Mucosa of rectum (tissue), 2 donors: ENCODE results near the gene CHD9NB.

ENCODE experiments used
- H3K27ac ChIP-seq, 2 donors: one replicate each; pipeline ENCODE4 v1.7.0; 2013; ENCODE audit warnings: inconsistent platforms in 2 of 2, low read depth in 2 of 2, low read length in 2 of 2
- H3K27me3 ChIP-seq, 2 donors: one replicate each; pipeline ENCODE4 v1.7.0; 2013; ENCODE audit warnings: low read length in 2 of 2; ENCODE audit not compliant: control insufficient read depth in 2 of 2, insufficient read depth in 2 of 2
- H3K36me3 ChIP-seq, 2 donors: one replicate each; pipeline ENCODE4 v1.7.0; 2013; ENCODE audit warnings: low read length in 2 of 2; ENCODE audit not compliant: control insufficient read depth in 2 of 2, insufficient read depth in 2 of 2
- H3K4me1 ChIP-seq, 2 donors: one replicate each; pipeline ENCODE4 v1.7.0; 2013; ENCODE audit warnings: low read length in 2 of 2, mild to moderate bottlenecking in 1 of 2; ENCODE audit not compliant: control insufficient read depth in 2 of 2, insufficient read depth in 2 of 2
- H3K4me3 ChIP-seq, 2 donors: one replicate each; pipeline ENCODE4 v1.7.0; 2013; ENCODE audit warnings: low read length in 2 of 2
- H3K9ac ChIP-seq, 2 donors: one replicate each; pipeline ENCODE4 v1.7.0; 2013; ENCODE audit warnings: low read length in 2 of 2, low read depth in 1 of 2, mild to moderate bottlenecking in 1 of 2
- H3K9me3 ChIP-seq, 2 donors: one replicate each; pipeline ENCODE4 v1.7.0; 2013; ENCODE audit warnings: low read length in 2 of 2; ENCODE audit not compliant: control insufficient read depth in 2 of 2
- donor health status: healthy.
- donor health status: Normal muscosa, but diverticular disease.

The CHD9NB gene

GRCh38 chr16:53073022-53073421, 20.3 kb upstream of the CHD9NB start:
- Histone ChIP-seq H3K27ac (no peak overlapping the region), H3K9ac (no peak overlapping the region), H3K27me3 (no peaks in the 10 kb centered on the region), H3K4me1 (peaks cover 3 to 5% of the 10 kb centered on the region in 2 donors), H3K9me3 (no peaks in the 10 kb centered on the region), H3K36me3 (peaks cover 0 to 4% of the 10 kb centered on the region in 2 donors), H3K4me3 (no peak overlapping the region)

GRCh38 chr16:53071748-53072301, 19.1 kb upstream of the CHD9NB start:
- H3K9ac ChIP-seq = no peak overlapping the region
- H3K27ac ChIP-seq = peak overlapping the region in 1 of 2 donors; percentile 52
- H3K4me1 ChIP-seq = peaks cover 3 to 5% of the 10 kb centered on the region in 2 donors
- H3K36me3 ChIP-seq = peaks cover 0 to 4% of the 10 kb centered on the region in 2 donors
- no peaks in the 10 kb centered on the region for H3K27me3 ChIP-seq
- H3K4me3 ChIP-seq = peak overlapping the region in 1 of 2 donors; percentile 29
- H3K9me3 ChIP-seq = no peaks in the 10 kb centered on the region

GRCh38 chr16:53069772-53070171, 17.1 kb upstream of the CHD9NB start:
- Histone ChIP-seq H3K9ac (no peak overlapping the region), H3K36me3 (peaks cover 2 to 4% of the 10 kb centered on the region in 2 donors), H3K27me3 (no peaks in the 10 kb centered on the region), H3K27ac (no peak overlapping the region), H3K4me1 (peaks cover 5% of the 10 kb centered on the region in 2 donors), H3K4me3 (no peak overlapping the region), H3K9me3 (no peaks in the 10 kb centered on the region)

- peak overlapping the region in 1 of 2 donors; percentile 31 for H3K4me3 ChIP-seq
- H3K9me3 ChIP-seq = no peaks in the 10 kb centered on the region
- no peaks in the 10 kb centered on the region for H3K27me3 ChIP-seq
- peaks cover 5% of the 10 kb centered on the region in 2 donors for H3K4me1 ChIP-seq
- H3K27ac ChIP-seq = no peak overlapping the region
- H3K9ac ChIP-seq = no peak overlapping the region
- peaks cover 2 to 4% of the 10 kb centered on the region in 2 donors for H3K36me3 ChIP-seq
Measured at GRCh38 chr16:53068423-53068833, 15.7 kb upstream of the CHD9NB start.

- H3K27ac ChIP-seq = no peak overlapping the region
- peak overlapping the region in 1 of 2 donors; percentile 8 for H3K9ac ChIP-seq
- H3K36me3 ChIP-seq = peaks cover 2 to 4% of the 10 kb centered on the region in 2 donors
- no peaks in the 10 kb centered on the region for H3K9me3 ChIP-seq
- H3K4me3 ChIP-seq = no peak overlapping the region
- peaks cover 5% of the 10 kb centered on the region in 2 donors for H3K4me1 ChIP-seq
- H3K27me3 ChIP-seq = no peaks in the 10 kb centered on the region
Measured at GRCh38 chr16:53067675-53068074, 15.0 kb upstream of the CHD9NB start.

GRCh38 chr16:53065461-53066061, 12.9 kb upstream of the CHD9NB start:
- Histone ChIP-seq H3K4me1 (peaks cover 12 to 21% of the 10 kb centered on the region in 2 donors), H3K27me3 (no peaks in the 10 kb centered on the region), H3K36me3 (peaks cover 2 to 4% of the 10 kb centered on the region in 2 donors), H3K27ac (peak overlapping the region in 1 of 2 donors; percentile 32), H3K4me3 (no peak overlapping the region), H3K9me3 (no peaks in the 10 kb centered on the region), H3K9ac (no peak overlapping the region)

- Histone ChIP-seq H3K27ac (no peak overlapping the region), H3K27me3 (no peaks in the 10 kb centered on the region), H3K9me3 (no peaks in the 10 kb centered on the region), H3K4me1 (peaks cover 12 to 21% of the 10 kb centered on the region in 2 donors), H3K36me3 (peaks cover 2 to 4% of the 10 kb centered on the region in 2 donors), H3K4me3 (no peak overlapping the region), H3K9ac (no peak overlapping the region)
Measured at GRCh38 chr16:53064081-53064578, 11.4 kb upstream of the CHD9NB start.

GRCh38 chr16:53061701-53062159, 9.0 kb upstream of the CHD9NB start:
- no peaks in the 10 kb centered on the region for H3K9me3 ChIP-seq
- peak overlapping the region; percentile 62 to 75 for H3K27ac ChIP-seq
- peak overlapping the region; percentile 9 to 35 for H3K9ac ChIP-seq
- H3K27me3 ChIP-seq = no peaks in the 10 kb centered on the region
- H3K4me1 ChIP-seq = peaks cover 7 to 24% of the 10 kb centered on the region in 2 donors
- H3K4me3 ChIP-seq = peak overlapping the region; percentile 34 to 53
- H3K36me3 ChIP-seq = peaks cover 0 to 2% of the 10 kb centered on the region in 2 donors

GRCh38 chr16:53061256-53061655, 8.6 kb upstream of the CHD9NB start:
- no peaks in the 10 kb centered on the region for H3K36me3 ChIP-seq
- peak overlapping the region; percentile 62 to 75 for H3K27ac ChIP-seq
- H3K27me3 ChIP-seq = no peaks in the 10 kb centered on the region
- no peaks in the 10 kb centered on the region for H3K9me3 ChIP-seq
- peak overlapping the region in 1 of 2 donors; percentile 9 for H3K9ac ChIP-seq
- H3K4me3 ChIP-seq = peak overlapping the region; percentile 34 to 53
- H3K4me1 ChIP-seq = peaks cover 9 to 27% of the 10 kb centered on the region in 2 donors

- Histone ChIP-seq H3K27me3 (no peaks in the 10 kb centered on the region), H3K36me3 (no peaks in the 10 kb centered on the region), H3K27ac (no peak overlapping the region), H3K9me3 (no peaks in the 10 kb centered on the region), H3K4me1 (peaks cover 12 to 34% of the 10 kb centered on the region in 2 donors), H3K4me3 (no peak overlapping the region), H3K9ac (no peak overlapping the region)
Measured at GRCh38 chr16:53059672-53060071, 7.0 kb upstream of the CHD9NB start.
